MCF 10A (cell line): ENCODE results near the gene MAGI1. TPM values are rescaled to one million over a fixed set of nuclear protein-coding genes. Genes with fewer than 3 reads are reported as not detected.

ENCODE experiments used
- BruUV-seq: library from RNA; stranded (reverse); fragments of 400-500 nt; replicated peaks from 2 replicates; lab custom pipeline; 2021; lab: Mats Ljungman, UMichigan
- CTCF ChIA-PET: fragments of 300-600 bp; sonication (Branson Sonifier 250); formaldehyde crosslinking; extraction: SDS; loops from one replicate; lab custom pipeline; 2021; ENCODE audit warnings: antibody characterized with exemption, inconsistent platforms; lab: Yijun Ruan, JAX
- POLR2A ChIA-PET: fragments of 300-600, 350-650 bp; sonication (Branson Sonifier 250); formaldehyde crosslinking; extraction: SDS; loops from one replicate; lab custom pipeline; 2020; ENCODE audit warnings: antibody characterized with exemption, inconsistent platforms; lab: Yijun Ruan, JAX
- DNase-seq: peaks from one replicate; pipeline ENCODE4 v3.0.0-alpha.2; 2018; ENCODE audit not compliant: unreplicated experiment
- H3K27ac Mint-ChIP-seq: one replicate; pipeline ENCODE4 v1.8.0; 2022; ENCODE audit warnings: mild to moderate bottlenecking, low read depth, mixed read lengths; ENCODE audit not compliant: unreplicated experiment
- H3K27me3 Mint-ChIP-seq: one replicate; pipeline ENCODE4 v1.8.0; 2022; ENCODE audit warnings: mixed read lengths; ENCODE audit not compliant: insufficient read depth, unreplicated experiment
- H3K36me3 Mint-ChIP-seq: one replicate; pipeline ENCODE4 v1.8.0; 2022; ENCODE audit warnings: mild to moderate bottlenecking, moderate library complexity, mixed read lengths; ENCODE audit not compliant: insufficient read depth, unreplicated experiment
- H3K4me1 Mint-ChIP-seq: one replicate; pipeline ENCODE4 v1.8.0; 2022; ENCODE audit warnings: mixed read lengths; ENCODE audit not compliant: insufficient read depth, unreplicated experiment
- H3K4me3 Mint-ChIP-seq: one replicate; pipeline ENCODE4 v1.8.0; 2022; ENCODE audit warnings: mild to moderate bottlenecking, moderate library complexity, mixed read lengths; ENCODE audit not compliant: unreplicated experiment
- H3K9me3 Mint-ChIP-seq: one replicate; pipeline ENCODE4 v1.8.0; 2022; ENCODE audit warnings: mixed read lengths; ENCODE audit not compliant: unreplicated experiment
- CTCF ChIP-seq: fragments of 200-600 bp; IDR thresholded peaks from one replicate; pipeline ENCODE4 v1.8.0; 2022; ENCODE audit warnings: antibody characterized with exemption, mild to moderate bottlenecking; ENCODE audit not compliant: unreplicated experiment
- intact Hi-C: fragments of 100-400 bp; cut with micrococcal nuclease; formaldehyde crosslinking; loops from 2 replicates; pipeline ENCODE4 v1.14.1; 2022
- total RNA-seq: library from RNA; stranded (reverse); gene quantifications from 2 replicates; pipeline ENCODE4 v1.2.3, GENCODE V29; 2022

The MAGI1 gene
- total RNA-seq, 1 experiment from 2014 or later: 6.2 TPM

- Mint-ChIP-seq H3K27ac (no peak overlapping the region), H3K9me3 (no peaks in the 10 kb centered on the region), H3K4me3 (no peak overlapping the region), H3K4me1 (no peaks in the 10 kb centered on the region), H3K36me3 (peaks cover 12% of the 10 kb centered on the region), H3K27me3 (no peaks in the 10 kb centered on the region)
- no peak for TF ChIP-seq CTCF
- DNase-seq: no peak
- CTCF ChIA-PET: interaction anchor here (0.5 kb wide), 1 partner anchor 406 kb away, joined by 3 read pairs; no protein-coding TSS in a partner anchor
- POLR2A ChIA-PET: no interaction called here
- no TSS peak for BruUV-seq
- intact Hi-C loops: no loop called here
Observed at GRCh38 chr3:65377637-65378036, 661.1 kb downstream of the MAGI1 start.

- peaks cover 12% of the 10 kb centered on the region for H3K36me3 Mint-ChIP-seq
Observed at GRCh38 chr3:65376426-65376825, 662.3 kb downstream of the MAGI1 start.

GRCh38 chr3:65371053-65371452 is 667.7 kb downstream of the MAGI1 start:
- no TSS peak for BruUV-seq
- Mint-ChIP-seq H3K27me3 (no peaks in the 10 kb centered on the region), H3K27ac (no peak overlapping the region), H3K4me3 (no peak overlapping the region), H3K4me1 (no peaks in the 10 kb centered on the region), H3K9me3 (no peaks in the 10 kb centered on the region), H3K36me3 (no peaks in the 10 kb centered on the region)
- CTCF ChIA-PET: no interaction called here
- intact Hi-C loops: no loop called here
- peak; percentile 0 for DNase-seq
- POLR2A ChIA-PET: no interaction called here
- no peak for TF ChIP-seq CTCF

More at GRCh38 chr3:65376426-65376825, 662.3 kb downstream of the MAGI1 start:
- H3K4me3 Mint-ChIP-seq: no peak overlapping the region
- H3K9me3 Mint-ChIP-seq: no peaks in the 10 kb centered on the region
- no peak for DNase-seq
- ChIA-PET CTCF (interaction anchor here (0.6 kb wide), 1 partner anchor 684 kb away, joined by 3 read pairs; no protein-coding TSS in a partner anchor), POLR2A (no interaction called here)
- H3K27me3 Mint-ChIP-seq: no peaks in the 10 kb centered on the region
- intact Hi-C loops: no loop called here
- TF ChIP-seq CTCF: no peak
- no peak overlapping the region for H3K27ac Mint-ChIP-seq
- BruUV-seq: no TSS peak
- H3K4me1 Mint-ChIP-seq: no peaks in the 10 kb centered on the region

- no peak overlapping the region for H3K4me3 Mint-ChIP-seq
- intact Hi-C loops: no loop called here
- DNase-seq: no peak
- TF ChIP-seq CTCF: no peak
- CTCF ChIA-PET: interaction anchor here (0.6 kb wide), 1 partner anchor 28 kb away, joined by 3 read pairs; no protein-coding TSS in a partner anchor
- H3K4me1 Mint-ChIP-seq: no peaks in the 10 kb centered on the region
- BruUV-seq: no TSS peak
- H3K36me3 Mint-ChIP-seq: no peaks in the 10 kb centered on the region
- no peaks in the 10 kb centered on the region for H3K27me3 Mint-ChIP-seq
- POLR2A ChIA-PET: no interaction called here
- H3K27ac Mint-ChIP-seq: no peak overlapping the region
- H3K9me3 Mint-ChIP-seq: no peaks in the 10 kb centered on the region
Observed at GRCh38 chr3:65368866-65369265, 669.9 kb downstream of the MAGI1 start.
